PC-3 (cell line): Measurements from ENCODE around the gene MYL1.

Experiments
- CTCF ChIP-seq: fragments of 300-600 bp; sonication (generic); conservative IDR thresholded peaks from 2 replicates; pipeline ENCODE4 v1.5.1; 2017; ENCODE audit warnings: antibody characterized with exemption, low read depth, mild to moderate bottlenecking, low read length
- EZH2 ChIP-seq: fragments of 300-600 bp; sonication (generic); IDR thresholded peaks from one replicate; pipeline ENCODE4 v1.6.1; 2017; ENCODE audit warnings: antibody characterized with exemption, mild to moderate bottlenecking, low read length; ENCODE audit not compliant: unreplicated experiment
- EZH2phosphoT487 ChIP-seq: fragments of 300-600 bp; sonication (generic); IDR thresholded peaks from 2 replicates; pipeline ENCODE4 v1.6.1; 2018; ENCODE audit warnings: mild to moderate bottlenecking, antibody characterized with exemption, low read length, borderline replicate concordance

GRCh38 chr2:210264282-210264681 lies 50.7 kb downstream of the MYL1 start:
- TF ChIP-seq EZH2 (no peak), CTCF (no peak), EZH2phosphoT487 (no peak)
